Kidney epithelial cell (primary cell): ENCODE data around the gene ARHGEF7. TPM values are rescaled to one million over a fixed set of nuclear protein-coding genes. Genes with fewer than 3 reads are reported as not detected.

Experiments
- DNase-seq: peaks from one replicate; pipeline ENCODE4 v3.0.0-alpha.2; 2010; ENCODE audit warnings: low read depth
- H3K27me3 ChIP-seq: 2 replicates; pipeline ENCODE4 v1.6.0; 2011; ENCODE audit warnings: low read length; ENCODE audit not compliant: control insufficient read depth, insufficient read depth
- H3K36me3 ChIP-seq: 2 replicates; pipeline ENCODE4 v1.5.1; 2011; ENCODE audit warnings: low read length; ENCODE audit not compliant: control insufficient read depth, insufficient read depth
- H3K4me3 ChIP-seq: 2 replicates; pipeline ENCODE4 v1.5.1; 2011; ENCODE audit warnings: low read depth, mild to moderate bottlenecking, control low read depth, low read length
- CTCF ChIP-seq: IDR thresholded peaks from 2 replicates; pipeline ENCODE4 v1.5.1; 2011; ENCODE audit warnings: mild to moderate bottlenecking, moderate library complexity, low read length, control low read depth, inconsistent platforms; ENCODE audit not compliant: insufficient read depth, poor library complexity, severe bottlenecking
- total RNA-seq: library from RNA; depleted of rRNA; stranded (reverse); fragments of >200 nt; gene quantifications from 2 replicates; pipeline ENCODE4 v1.2.3, GENCODE V29; 2015

ARHGEF7 gene
- total RNA-seq, 1 donor from 2014 or later: 32.4 TPM

GRCh38 chr13:111219280-111219679 is 104.2 kb downstream of the ARHGEF7 start:
- DNase-seq: peak; percentile 31

GRCh38 chr13:111219950-111220349 is 104.8 kb downstream of the ARHGEF7 start:
- TF ChIP-seq CTCF: no peak
- Histone ChIP-seq H3K27me3 (no peaks in the 10 kb centered on the region), H3K36me3 (no peaks in the 10 kb centered on the region), H3K4me3 (no peak overlapping the region)
- no peak for DNase-seq

More at GRCh38 chr13:111219280-111219679, 104.2 kb downstream of the ARHGEF7 start:
- no peaks in the 10 kb centered on the region for H3K27me3 ChIP-seq
- no peak for TF ChIP-seq CTCF
- H3K4me3 ChIP-seq: no peak overlapping the region
- H3K36me3 ChIP-seq: no peaks in the 10 kb centered on the region

- Histone ChIP-seq H3K36me3 (no peaks in the 10 kb centered on the region), H3K4me3 (no peak overlapping the region), H3K27me3 (no peaks in the 10 kb centered on the region)
- no peak for TF ChIP-seq CTCF
- DNase-seq: no peak
Measured at GRCh38 chr13:111225166-111225565, 110.1 kb downstream of the ARHGEF7 start.

GRCh38 chr13:111225810-111226546 is 110.9 kb downstream of the ARHGEF7 start:
- H3K27me3 ChIP-seq: no peaks in the 10 kb centered on the region
- no peaks in the 10 kb centered on the region for H3K36me3 ChIP-seq
- DNase-seq: no peak
- TF ChIP-seq CTCF: no peak
- H3K4me3 ChIP-seq: no peak overlapping the region

- no peaks in the 10 kb centered on the region for H3K36me3 ChIP-seq
- DNase-seq: no peak
- no peak overlapping the region for H3K4me3 ChIP-seq
- TF ChIP-seq CTCF: no peak
- no peaks in the 10 kb centered on the region for H3K27me3 ChIP-seq
Measured at GRCh38 chr13:111227405-111227804, 112.3 kb downstream of the ARHGEF7 start.
